WERI-Rb-1 (cell line): ENCODE results near the gene JMJD1C.
"Not testable (repeated sequence)": the region's sequence is repeated elsewhere in the genome, so short reads cannot be mapped to it uniquely, and the experiment has no call there.

ENCODE experiments used
- DNase-seq: peaks from one replicate; pipeline ENCODE4 v3.0.0-alpha.2; 2020
- H3K27ac ChIP-seq: fragments of 250-450 bp; sonication (Bioruptor Pico); 2 replicates; pipeline ENCODE4 v1.5.1; 2020; ENCODE audit warnings: mild to moderate bottlenecking, moderate library complexity
- H3K27me3 ChIP-seq: fragments of 250-450 bp; sonication (Bioruptor Pico); 2 replicates; pipeline ENCODE4 v1.5.1; 2021; ENCODE audit warnings: mild to moderate bottlenecking, low read depth, moderate library complexity; ENCODE audit not compliant: insufficient read depth, severe bottlenecking
- H3K36me3 ChIP-seq: fragments of 250-450 bp; sonication (Bioruptor Pico); 2 replicates; pipeline ENCODE4 v1.5.1; 2020; ENCODE audit warnings: mild to moderate bottlenecking, moderate library complexity
- H3K4me3 ChIP-seq: 2 replicates; pipeline ENCODE4 v1.5.1; 2011; ENCODE audit warnings: low read depth, mild to moderate bottlenecking, control low read depth, low read length
- H3K9me3 ChIP-seq: fragments of 250-450 bp; sonication (Bioruptor Pico); 2 replicates; pipeline ENCODE4 v1.5.1; 2021; ENCODE audit warnings: mild to moderate bottlenecking, moderate library complexity; ENCODE audit not compliant: severe bottlenecking
- TF ChIP-seq, protein P1 (sequence below): IDR thresholded peaks from 2 replicates; pipeline ENCODE4 v1.5.1; 2011; ENCODE audit warnings: low read depth, mild to moderate bottlenecking, control low read depth, inconsistent platforms, low read length

Gene JMJD1C

DNA sequence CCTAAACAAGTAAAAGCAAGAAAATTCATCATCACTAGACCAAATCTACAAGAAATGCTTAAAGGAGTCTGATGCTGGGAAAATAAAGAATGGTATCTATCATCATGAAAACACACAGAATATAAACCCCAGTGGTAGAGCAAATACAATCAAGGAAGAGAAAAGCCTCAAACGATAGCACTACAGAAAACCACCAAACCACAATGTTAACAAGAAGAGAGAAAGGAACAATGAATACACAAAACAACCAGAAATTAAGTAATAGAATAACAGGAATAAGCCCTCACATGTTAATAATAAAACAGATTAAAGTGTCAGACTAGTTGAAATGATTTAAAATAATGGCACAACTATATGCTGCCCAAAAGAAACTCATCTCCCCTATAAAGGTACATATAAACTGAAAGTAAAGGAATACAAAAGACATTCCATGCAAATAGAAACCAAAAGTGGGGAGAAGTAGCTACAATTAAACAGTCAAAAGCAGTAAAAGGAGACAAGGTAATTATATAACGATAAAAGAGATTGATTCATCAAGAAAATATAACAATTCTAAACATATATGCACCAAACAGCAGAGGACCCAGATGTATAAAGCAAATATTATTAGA, 77.3 kb downstream of the JMJD1C start:
- TF ChIP-seq, protein P1, sequence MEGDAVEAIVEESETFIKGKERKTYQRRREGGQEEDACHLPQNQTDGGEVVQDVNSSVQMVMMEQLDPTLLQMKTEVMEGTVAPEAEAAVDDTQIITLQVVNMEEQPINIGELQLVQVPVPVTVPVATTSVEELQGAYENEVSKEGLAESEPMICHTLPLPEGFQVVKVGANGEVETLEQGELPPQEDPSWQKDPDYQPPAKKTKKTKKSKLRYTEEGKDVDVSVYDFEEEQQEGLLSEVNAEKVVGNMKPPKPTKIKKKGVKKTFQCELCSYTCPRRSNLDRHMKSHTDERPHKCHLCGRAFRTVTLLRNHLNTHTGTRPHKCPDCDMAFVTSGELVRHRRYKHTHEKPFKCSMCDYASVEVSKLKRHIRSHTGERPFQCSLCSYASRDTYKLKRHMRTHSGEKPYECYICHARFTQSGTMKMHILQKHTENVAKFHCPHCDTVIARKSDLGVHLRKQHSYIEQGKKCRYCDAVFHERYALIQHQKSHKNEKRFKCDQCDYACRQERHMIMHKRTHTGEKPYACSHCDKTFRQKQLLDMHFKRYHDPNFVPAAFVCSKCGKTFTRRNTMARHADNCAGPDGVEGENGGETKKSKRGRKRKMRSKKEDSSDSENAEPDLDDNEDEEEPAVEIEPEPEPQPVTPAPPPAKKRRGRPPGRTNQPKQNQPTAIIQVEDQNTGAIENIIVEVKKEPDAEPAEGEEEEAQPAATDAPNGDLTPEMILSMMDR: no peak
- H3K27ac ChIP-seq: no peak overlapping the region
- H3K36me3 ChIP-seq: no peaks in the 10 kb centered on the region
- H3K27me3 ChIP-seq: no peaks in the 10 kb centered on the region
- H3K9me3 ChIP-seq: no peaks in the 10 kb centered on the region
- H3K4me3 ChIP-seq: no peak overlapping the region
- DNase-seq: no peak

DNA sequence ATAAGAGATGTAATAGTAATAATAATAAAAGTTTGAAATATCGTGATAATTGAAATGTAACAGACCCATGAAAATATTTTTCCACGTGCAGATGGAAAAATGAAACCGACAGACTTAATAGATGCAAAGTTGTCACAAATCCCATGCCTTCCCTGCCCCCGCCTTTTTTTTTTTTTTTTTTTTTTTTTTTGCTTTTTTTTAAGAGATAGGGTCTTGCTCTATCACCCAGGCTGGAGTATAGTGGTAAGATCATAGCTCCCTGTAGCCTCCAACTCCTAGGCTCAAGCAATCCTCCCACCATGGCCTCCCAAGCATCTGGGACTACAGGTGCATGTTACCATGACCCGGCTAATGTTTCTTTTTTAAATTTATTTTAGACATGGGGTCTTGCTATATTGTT, 80.5 kb downstream of the JMJD1C start:
- no peak for DNase-seq
- H3K36me3 ChIP-seq: peaks cover under 1% of the 10 kb centered on the region; the same call in 1 of the 2 replicates
- no peak overlapping the region for H3K27ac ChIP-seq

DNA sequence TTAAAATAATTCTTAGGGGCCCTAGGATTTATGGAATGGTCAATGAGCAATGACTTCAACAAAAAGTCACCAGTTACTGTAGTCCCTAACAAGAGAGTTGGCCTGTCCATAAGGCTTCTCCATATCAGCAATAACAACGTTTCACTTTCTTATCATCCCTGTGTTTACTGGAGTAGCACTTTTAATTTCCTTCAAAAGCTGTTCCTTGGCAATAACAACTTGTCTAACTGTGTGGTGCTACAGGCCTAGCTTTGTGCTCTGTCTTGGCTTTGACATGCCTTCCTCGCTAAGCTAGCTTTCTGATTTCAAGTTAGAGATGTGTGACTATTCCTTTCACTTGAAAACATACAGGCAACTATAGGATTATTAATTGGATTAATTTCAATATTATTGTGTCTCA, 81.1 kb downstream of the JMJD1C start:
- Histone ChIP-seq H3K27ac (no peak overlapping the region), H3K27me3 (no peaks in the 10 kb centered on the region), H3K36me3 (peaks cover 2% of the 10 kb centered on the region; the same call in 1 of the 2 replicates), H3K9me3 (no peaks in the 10 kb centered on the region), H3K4me3 (no peak overlapping the region)
- DNase-seq: no peak
- TF ChIP-seq, protein P1: no peak

More for the DNA sequence above, 80.5 kb downstream of the JMJD1C start:
- H3K27me3 ChIP-seq: no peaks in the 10 kb centered on the region
- TF ChIP-seq, protein P1: no peak
- H3K9me3 ChIP-seq: no peaks in the 10 kb centered on the region
- H3K4me3 ChIP-seq: no peak overlapping the region

DNA sequence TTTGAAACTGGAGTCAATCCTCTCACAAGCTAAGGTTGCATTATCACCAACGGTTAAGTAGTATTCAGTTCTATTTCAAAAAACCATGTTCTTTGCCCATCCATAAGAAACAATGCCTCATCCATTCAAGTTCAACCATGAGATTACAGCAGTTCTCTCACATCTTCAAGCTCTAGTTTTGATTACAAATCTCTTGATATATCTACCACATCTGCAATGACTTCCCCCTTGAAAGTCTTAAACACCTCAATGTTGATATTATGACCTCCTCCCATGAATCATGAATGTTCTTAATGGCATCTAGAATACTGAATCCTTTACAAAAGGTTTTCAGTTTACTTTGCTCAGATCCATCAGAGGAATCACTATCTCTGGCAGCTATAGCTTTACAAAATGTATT, 81.8 kb downstream of the JMJD1C start:
- H3K27me3 ChIP-seq: no peaks in the 10 kb centered on the region
- H3K27ac ChIP-seq: no peak overlapping the region
- H3K4me3 ChIP-seq: no peak overlapping the region
- no peak for DNase-seq
- peaks cover 2% of the 10 kb centered on the region; the same call in 1 of the 2 replicates for H3K36me3 ChIP-seq
- H3K9me3 ChIP-seq: no peaks in the 10 kb centered on the region
- TF ChIP-seq, protein P1: no peak

DNA sequence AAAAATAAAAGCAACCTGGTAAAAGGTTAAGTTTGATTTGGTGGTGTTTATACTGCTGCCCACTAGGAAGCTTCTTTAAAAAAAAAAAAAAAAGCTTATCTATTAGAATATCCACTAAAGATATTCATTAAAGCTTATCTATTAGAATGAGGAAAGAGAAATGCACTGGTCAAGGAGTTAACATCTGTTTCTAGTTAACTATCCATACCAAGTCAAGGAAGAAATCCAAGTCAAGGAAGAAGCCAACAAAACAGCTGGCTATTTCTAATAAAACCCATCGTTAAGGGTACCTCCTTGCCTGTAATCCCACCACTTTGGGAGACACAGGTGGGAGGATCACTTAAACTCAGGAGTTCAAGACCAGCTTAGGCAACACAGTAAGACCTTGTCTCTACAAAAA, 82.6 kb downstream of the JMJD1C start:
- H3K27me3 ChIP-seq: no peaks in the 10 kb centered on the region
- no peak overlapping the region for H3K27ac ChIP-seq
- H3K36me3 ChIP-seq: peaks cover 2% of the 10 kb centered on the region; the same call in 1 of the 2 replicates
- H3K9me3 ChIP-seq: no peaks in the 10 kb centered on the region
- H3K4me3 ChIP-seq: no peak overlapping the region
- no peak for DNase-seq
- TF ChIP-seq, protein P1: no peak

DNA sequence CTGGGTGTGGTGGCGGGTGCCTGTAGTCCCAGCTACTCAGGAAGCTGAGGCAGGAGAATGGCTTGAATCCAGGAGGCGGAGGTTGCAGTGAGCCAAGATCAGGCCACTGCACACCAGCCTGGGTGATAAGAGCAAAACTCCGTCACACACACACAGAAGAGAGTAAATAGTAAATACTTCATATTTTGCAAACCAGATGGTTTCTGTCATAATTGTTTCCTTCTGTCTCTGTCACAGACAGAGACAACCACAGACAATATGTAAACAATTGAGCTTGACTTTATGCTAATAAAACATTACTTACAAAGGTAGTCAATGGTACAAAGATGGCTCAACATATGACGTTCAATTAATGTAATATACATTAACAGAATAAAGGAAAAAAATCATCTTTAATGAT, 83.7 kb downstream of the JMJD1C start:
- H3K9me3 ChIP-seq: no peaks in the 10 kb centered on the region
- no peak overlapping the region for H3K4me3 ChIP-seq
- H3K27ac ChIP-seq: no peak overlapping the region

DNA sequence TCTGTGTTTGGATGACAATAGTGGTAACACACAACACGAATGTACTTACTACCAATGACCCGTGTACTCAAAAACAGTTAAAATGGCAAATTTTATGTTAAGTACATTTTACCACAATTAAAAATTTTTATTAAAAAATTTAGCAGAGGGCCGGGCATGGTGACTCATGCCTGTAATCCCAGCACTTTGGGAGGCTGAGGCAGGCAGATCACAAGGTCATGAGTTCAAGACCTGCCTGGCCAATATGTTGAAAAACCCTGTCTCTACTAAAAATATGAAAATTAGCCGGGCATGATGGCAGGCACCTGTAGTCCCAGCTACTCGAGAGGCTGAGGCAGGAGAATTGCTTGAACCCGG, 88.5 kb downstream of the JMJD1C start:
- H3K27ac ChIP-seq: not testable (repeated sequence)

More for the DNA sequence above, 83.7 kb downstream of the JMJD1C start:
- H3K36me3 ChIP-seq: peaks cover 2% of the 10 kb centered on the region; the same call in 1 of the 2 replicates
- TF ChIP-seq, protein P1: no peak
- H3K27me3 ChIP-seq: no peaks in the 10 kb centered on the region
- DNase-seq: no peak

More for the DNA sequence above, 88.5 kb downstream of the JMJD1C start:
- not testable (repeated sequence) for H3K4me3 ChIP-seq, H3K27me3 ChIP-seq, DNase-seq, H3K36me3 ChIP-seq, H3K9me3 ChIP-seq
